ENCODE measurements around the gene MEIS2.

MEIS2 gene

GRCh38 chr15:37077623-37078351 lies 22.6 kb downstream of the MEIS2 start:
- DNase-seq (ENCODE audit: low read depth in 1 of 2, low spot score in 1 of 2): no peak

DNA sequence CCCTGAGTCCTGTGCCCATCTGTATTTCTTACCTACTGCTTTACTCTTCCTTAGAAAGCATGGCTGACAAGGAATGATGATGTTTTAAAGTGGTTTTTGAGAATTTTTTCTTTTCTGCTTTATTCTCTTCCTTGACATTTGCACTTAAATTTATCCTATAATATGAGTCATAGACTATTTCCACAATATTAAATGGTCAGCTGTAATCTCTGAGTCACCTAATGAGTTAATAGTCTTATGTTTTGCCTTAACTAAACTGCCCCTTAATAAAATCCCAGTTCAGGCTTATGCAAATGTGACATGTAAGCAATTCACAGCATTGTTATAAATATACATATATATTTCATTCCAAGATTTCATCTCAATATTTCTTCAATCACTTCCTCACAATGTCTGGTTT lies 23.8 kb downstream of the MEIS2 start:
- no peak for DNase-seq (ENCODE audit: low read depth in 1 of 2, low spot score in 1 of 2)

DNA sequence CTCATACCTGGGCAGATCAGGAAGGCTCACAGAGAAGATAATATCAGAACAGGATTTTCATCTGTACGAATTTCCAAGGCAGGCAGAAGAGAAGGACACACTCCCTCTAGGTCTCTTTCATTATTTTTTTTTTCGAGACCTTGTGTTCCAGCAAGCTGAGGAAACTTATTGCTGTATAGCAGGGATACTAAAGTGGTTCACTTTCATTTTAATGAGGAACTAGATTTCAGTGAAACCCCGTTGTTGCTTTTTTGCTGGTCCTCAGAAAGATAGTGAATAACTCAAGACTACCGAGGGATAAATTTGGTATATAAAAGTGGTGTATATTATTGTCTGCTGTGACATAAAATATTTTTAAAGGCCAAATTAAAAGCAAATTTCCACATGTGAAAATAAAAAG lies 24.6 kb downstream of the MEIS2 start:
- no peak for DNase-seq (ENCODE audit: low read depth in 1 of 2, low spot score in 1 of 2)

GRCh38 chr15:37072181-37072580 lies 28.2 kb downstream of the MEIS2 start:
- DNase-seq (ENCODE audit: low read depth in 1 of 2, low spot score in 1 of 2): no peak

DNA sequence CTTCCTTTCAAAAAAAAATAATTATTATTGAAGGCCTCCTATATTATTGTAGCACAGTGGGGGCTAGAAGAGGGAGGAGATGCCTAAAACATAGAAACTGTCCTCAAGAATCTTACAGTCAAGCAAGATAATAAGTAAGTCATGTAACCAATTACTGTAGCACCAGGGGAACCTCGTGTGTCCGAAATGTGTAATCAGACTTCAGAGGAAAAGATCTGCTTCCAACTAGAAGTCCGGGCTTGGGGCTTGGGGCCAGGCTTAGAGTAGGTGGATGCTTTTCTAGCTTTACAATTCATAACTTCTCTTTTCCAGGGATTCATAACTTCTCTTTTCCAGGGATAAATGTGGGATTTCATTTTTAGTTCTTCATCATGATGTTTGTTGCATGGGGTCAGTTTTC lies 29.2 kb downstream of the MEIS2 start:
- no peak for DNase-seq (ENCODE audit: low read depth in 1 of 2, low spot score in 1 of 2)

DNA sequence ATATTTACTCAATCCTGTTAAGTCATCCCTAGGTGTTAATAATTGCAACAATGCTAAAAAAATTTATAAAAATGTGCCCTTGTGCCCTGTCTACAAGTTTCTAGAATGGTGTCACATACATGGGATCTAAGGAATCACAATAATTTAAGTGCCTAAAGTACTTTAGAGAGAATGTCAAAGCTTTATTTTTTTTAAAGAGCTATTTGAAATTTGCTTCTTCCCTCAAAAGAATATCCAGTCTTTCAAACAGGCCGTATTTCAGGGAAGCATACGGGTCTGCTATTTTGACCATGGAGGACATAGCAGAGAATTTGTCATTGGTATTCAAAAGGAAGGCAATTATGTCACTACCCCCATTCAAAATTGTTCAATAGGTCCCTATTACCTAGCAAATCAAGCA lies 29.7 kb downstream of the MEIS2 start:
- no peak for DNase-seq (ENCODE audit: low read depth in 1 of 2, low spot score in 1 of 2)

GRCh38 chr15:37061996-37062395 lies 38.4 kb downstream of the MEIS2 start:
- DNase-seq (ENCODE audit: low read depth in 1 of 2, low spot score in 1 of 2): no peak

DNA sequence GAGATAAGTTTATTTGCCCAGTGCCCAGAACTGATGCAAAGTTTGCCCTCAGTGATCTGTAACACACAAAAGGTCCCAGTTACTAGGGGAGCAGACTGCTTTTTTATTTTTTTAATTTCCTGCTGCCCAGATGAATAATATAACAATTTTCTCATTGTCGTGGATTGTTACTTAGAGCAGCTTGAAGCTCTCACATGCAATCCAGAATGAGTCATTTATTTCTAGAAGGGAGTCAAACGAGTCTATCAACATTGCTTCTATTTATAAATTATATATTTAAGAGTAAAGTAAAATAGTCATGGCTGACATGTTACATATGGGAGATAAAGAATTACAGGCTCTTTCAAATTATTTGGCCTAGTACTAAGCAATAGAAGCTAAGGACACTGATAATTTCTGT lies 41.3 kb downstream of the MEIS2 start:
- DNase-seq (ENCODE audit: low read depth in 1 of 2, low spot score in 1 of 2): no peak

DNA sequence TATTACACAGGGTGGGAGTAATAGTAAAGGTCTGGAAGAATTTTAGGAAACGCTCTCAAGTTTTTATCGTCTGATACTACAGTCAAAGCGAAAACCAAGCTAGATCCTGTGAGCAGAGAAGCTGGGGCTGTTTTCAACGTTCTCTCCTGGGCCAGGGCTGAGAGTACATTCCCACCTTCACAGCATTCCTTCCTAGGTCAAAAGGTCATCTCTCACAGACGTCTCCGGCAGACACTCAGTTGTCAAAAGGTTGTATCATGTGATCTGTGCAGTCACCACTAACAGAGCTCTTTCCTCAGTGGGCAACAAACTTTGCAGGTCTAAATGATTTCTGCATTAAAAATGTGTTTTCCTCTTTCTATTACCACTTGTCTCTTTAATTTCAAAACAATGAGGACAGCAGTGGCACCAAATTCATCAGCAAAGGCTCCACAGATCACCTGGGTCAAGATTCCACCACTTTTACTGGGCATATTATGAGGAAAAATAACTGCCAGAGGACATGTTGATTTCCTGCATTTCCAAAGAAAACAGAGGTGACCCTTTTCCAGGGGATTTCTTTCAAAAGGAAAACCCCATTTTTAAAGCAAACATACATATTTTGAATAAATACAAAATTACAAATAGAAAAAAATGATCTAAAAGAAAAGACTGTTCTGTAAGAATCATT lies 41.9 kb downstream of the MEIS2 start:
- DNase-seq (ENCODE audit: low read depth in 1 of 2, low spot score in 1 of 2): no peak

DNA sequence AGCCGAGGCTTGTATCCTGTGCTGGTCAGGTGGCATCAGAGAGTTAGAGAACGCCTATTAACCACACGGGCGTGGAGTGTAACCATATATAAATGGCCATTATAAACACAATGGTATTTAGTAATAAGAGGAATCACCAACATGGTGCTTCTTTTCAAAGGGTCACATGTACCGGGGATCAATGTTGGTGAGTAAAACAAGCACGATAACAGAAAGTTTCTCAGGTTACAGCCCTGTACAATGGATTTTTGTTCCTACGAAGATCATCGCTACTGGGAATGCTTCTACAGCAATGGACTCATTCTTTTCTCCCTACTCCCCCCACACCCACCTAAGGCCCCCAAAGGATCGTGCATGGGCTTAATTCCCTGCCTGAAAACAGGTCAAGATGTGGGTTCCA lies 42.5 kb downstream of the MEIS2 start:
- DNase-seq (ENCODE audit: low read depth in 1 of 2, low spot score in 1 of 2): no peak

DNA sequence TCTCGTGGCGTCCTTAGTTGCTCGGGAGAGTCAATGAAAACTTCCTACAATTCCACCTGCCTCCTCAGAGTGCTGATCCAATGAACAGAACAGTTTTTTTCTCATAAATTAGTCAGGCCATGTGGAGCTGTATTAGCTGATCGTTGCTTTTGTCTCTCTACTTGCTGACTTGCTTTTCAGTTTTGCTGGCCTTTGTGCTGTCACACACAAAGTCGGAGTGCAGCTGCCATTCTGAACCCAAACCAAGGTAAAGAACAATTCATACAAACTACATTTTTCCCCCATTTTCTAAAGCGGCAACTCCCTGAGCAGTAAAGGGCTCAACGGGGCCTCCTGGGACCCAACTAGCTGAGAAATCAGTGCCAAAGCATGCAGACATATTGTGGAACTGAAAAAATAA lies 43.1 kb downstream of the MEIS2 start:
- no peak for DNase-seq (ENCODE audit: low read depth in 1 of 2, low spot score in 1 of 2)

DNA sequence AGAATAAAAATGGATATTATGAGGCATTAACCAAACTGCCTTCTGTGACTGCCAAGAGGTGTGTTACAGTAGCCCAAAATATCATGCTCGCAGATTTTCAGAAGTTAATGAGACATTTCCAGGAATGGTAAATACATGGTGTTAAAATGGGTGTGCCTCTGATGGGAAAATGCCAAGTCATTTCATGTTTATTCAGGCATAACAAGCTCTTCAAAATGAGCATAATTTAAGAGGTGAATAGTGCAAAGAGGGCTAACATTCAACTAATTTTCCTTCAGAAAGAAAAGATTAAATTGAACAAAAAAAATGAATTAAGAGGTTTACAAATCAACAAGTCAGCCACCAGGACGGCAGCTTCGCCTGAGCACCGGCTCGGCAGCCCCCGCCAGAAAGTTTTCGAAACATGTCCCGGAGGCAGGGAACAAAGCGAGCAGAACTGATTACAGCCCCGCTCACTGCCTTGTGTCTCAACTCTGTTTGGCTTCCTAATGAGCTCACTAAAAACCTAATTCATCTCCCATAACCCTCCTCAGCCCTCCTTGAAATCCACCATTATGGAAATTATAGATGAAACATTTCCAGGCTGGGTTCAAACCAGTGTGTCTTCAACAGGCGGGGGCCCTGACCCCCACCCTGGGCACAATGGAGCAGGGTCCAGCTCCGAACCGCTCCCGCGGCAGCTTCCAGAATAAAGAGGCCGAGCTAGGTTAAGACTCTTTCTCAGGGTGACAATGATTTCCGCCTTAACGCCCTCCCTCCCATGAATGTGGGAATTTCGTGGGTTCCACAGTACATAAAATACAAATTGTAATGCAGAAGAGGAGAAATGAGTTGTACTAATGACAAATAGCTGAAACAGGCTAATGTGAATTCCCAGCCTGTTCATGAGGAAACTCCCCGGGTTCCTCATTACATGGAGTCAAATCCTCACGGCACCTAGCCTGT lies 43.9 kb downstream of the MEIS2 start:
- no peak for DNase-seq (ENCODE audit: low read depth in 1 of 2, low spot score in 1 of 2)

DNA sequence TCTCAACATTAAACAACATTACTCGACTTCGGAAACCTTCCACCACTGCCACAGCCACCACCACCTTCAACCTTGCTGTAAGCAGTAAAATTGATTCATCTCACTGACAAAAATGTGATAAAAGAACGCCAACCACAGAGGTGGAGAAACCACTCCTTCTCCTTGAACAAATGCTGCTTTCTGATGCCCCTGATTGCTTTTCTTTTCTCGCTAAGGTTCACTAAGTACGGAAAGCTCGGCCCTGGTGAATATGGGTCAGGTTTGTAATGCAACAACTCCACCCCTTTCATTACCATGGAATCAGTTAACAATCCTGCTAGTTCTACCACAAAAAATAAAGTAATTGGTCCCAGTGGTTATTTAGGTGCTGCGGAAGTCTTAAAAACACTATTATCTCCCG lies 44.9 kb downstream of the MEIS2 start:
- DNase-seq (ENCODE audit: low read depth in 1 of 2, low spot score in 1 of 2): no peak

GRCh38 chr15:37054336-37054735 lies 46.0 kb downstream of the MEIS2 start:
- DNase-seq (ENCODE audit: low read depth in 1 of 2, low spot score in 1 of 2): no peak

- DNase-seq (ENCODE audit: low read depth in 1 of 2, low spot score in 1 of 2): no peak
Measured at GRCh38 chr15:37053166-37053565, 47.2 kb downstream of the MEIS2 start.

DNA sequence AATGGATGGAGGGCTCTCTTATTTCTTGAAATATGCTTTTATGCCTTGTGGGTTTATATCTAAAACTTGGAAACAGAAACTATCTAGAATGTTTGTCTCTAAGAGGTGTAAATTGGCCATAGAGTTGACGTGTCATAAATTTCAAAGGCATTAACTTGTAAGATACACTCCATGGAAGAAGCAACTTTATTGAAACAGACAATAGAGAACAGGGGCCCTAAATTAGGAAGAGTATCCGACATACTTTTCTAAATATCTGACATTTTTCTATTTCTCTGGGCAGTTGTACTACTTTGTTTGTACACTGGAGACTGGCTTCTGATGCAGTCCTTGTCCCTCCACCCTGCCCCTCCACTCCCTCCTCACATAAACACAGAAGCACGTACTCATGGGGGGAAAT lies 50.0 kb downstream of the MEIS2 start:
- no peak for DNase-seq (ENCODE audit: low read depth in 1 of 2, low spot score in 1 of 2)

- no peak for DNase-seq (ENCODE audit: low read depth in 1 of 2, low spot score in 1 of 2)
Measured at GRCh38 chr15:37046876-37047614, 53.3 kb downstream of the MEIS2 start.

GRCh38 chr15:37045859-37046740 lies 54.2 kb downstream of the MEIS2 start:
- no peak for DNase-seq (ENCODE audit: low read depth in 1 of 2, low spot score in 1 of 2)

DNA sequence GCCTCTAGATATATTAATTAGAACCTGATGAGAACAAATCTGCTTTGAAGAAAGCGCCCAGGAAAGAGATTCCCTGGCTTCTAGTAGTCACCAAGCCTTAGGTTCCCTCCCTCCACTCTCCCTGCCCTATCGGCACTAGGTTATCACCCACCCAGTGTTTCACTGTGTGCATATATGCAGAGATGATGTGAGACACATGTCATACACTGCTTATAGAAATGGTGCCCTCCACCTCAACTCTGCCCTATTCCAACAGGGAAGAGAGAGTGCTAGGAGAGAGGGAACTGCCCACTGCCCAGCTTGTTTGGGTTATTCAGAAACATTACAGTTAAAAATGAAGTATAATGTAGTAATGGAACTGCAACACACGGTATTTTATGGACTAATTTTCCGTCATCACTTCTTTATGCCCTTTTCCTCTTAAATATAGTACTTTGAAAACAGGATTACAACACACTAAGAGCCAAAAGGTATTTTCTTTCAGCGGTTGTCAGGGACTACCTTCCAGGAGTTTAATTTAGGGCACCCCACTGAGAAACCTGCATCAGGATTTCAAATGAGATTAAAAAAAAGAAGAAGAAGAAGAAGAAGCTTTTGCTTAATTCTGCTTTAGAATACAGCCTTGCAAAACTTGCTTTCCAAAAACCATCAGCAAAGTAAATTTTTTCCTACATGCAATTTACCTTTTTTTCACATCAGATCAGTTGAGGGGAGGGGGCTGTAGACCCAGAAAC lies 55.3 kb downstream of the MEIS2 start:
- no peak for DNase-seq (ENCODE audit: low read depth in 1 of 2, low spot score in 1 of 2)

DNA sequence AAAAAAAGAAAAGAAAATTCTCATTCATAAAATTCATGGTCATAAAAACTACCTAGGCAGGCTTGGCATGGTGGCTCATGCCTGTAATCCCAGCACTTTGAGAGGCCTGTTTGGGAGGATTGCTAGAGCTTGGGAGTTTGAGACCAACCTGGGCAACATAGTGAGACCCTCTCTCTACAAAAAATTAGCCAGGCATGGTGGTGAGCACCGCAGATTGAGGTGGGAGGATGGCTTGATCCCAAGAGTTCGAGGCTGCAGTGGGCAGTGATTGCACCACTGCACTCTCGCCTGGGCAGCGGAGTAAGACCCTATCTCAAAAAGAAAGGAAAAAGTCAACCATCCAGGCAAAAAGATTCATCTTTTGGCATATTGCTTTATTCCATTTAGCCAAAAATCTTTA lies 58.5 kb downstream of the MEIS2 start:
- DNase-seq (ENCODE audit: low read depth in 1 of 2, low spot score in 1 of 2): no peak

Measured in stimulated activated CD4-positive, alpha-beta T cell treated with anti-CD3 and anti-CD28 coated beads, Interleukin-15, amount 100 ng/mL, for 1 hour (primary cell).